Coronary artery (tissue), 2 donors: ENCODE measurements around the gene HMMR.
"Not testable (repeated sequence)": the region's sequence is repeated elsewhere in the genome, so short reads cannot be mapped to it uniquely, and the experiment has no call there.

Experiments
- DNase-seq: peaks from one replicate; pipeline ENCODE4 v3.0.0-alpha.2; 2017; ENCODE audit warnings: low spot score
- H3K27ac ChIP-seq, 2 donors: fragments of 200-600 bp; sonication (generic); one replicate each; pipeline ENCODE4 v1.5.1; 2016 to 2019
- H3K4me3 ChIP-seq: fragments of 200-600 bp; sonication (generic); 2 replicates; pipeline ENCODE4 v1.5.1; 2016; ENCODE audit warnings: mild to moderate bottlenecking, moderate library complexity
- TF ChIP-seq, protein P1 (sequence below): fragments of 200-600 bp; sonication (generic); IDR thresholded peaks from one replicate; pipeline ENCODE4 v1.5.1; 2019; ENCODE audit warnings: antibody characterized with exemption

The HMMR gene

DNA sequence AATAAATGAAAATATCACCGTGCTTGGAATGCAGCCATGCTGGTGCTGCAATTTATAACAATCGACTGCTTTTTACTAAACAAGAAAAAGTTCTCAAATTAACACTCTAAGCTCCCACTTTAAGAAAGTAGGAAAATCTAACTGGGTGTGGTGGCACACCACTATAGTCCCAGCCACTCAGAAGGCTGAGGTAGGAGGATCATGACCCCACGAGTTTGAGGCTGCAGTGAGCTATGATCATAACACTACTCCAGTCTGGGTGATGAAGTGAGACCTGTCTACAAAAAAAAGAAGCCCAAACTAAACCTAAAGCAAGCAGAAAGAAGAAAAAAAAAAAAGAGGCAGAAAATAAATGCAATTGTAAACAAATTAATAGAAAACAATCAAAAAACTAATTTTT lies 12.6 kb upstream of the HMMR start:
- DNase-seq = no peak
- Histone ChIP-seq H3K4me3 (no peak overlapping the region), H3K27ac (no peak overlapping the region)
- TF ChIP-seq, protein P1, sequence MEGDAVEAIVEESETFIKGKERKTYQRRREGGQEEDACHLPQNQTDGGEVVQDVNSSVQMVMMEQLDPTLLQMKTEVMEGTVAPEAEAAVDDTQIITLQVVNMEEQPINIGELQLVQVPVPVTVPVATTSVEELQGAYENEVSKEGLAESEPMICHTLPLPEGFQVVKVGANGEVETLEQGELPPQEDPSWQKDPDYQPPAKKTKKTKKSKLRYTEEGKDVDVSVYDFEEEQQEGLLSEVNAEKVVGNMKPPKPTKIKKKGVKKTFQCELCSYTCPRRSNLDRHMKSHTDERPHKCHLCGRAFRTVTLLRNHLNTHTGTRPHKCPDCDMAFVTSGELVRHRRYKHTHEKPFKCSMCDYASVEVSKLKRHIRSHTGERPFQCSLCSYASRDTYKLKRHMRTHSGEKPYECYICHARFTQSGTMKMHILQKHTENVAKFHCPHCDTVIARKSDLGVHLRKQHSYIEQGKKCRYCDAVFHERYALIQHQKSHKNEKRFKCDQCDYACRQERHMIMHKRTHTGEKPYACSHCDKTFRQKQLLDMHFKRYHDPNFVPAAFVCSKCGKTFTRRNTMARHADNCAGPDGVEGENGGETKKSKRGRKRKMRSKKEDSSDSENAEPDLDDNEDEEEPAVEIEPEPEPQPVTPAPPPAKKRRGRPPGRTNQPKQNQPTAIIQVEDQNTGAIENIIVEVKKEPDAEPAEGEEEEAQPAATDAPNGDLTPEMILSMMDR = no peak

DNA sequence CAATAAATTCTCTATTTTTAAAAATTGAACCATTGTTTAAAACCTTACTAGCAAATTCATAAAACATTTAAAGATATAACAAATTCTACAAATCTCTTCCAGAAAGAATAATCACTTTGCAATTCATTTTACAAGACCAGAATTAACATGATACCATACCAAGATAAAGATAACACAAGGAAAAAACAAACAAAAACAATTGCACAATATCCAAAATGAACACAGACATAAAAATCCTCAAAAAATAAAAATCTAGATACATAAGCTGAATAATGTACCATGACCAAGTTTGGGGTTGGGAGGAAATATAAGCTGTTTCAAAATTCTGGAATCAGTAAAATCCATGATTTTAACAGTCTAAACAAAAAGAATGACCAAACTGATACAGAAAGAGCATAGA lies 11.9 kb upstream of the HMMR start:
- H3K4me3 ChIP-seq = no peak overlapping the region
- no peak for DNase-seq
- TF ChIP-seq, protein P1 = no peak
- no peak overlapping the region for H3K27ac ChIP-seq

DNA sequence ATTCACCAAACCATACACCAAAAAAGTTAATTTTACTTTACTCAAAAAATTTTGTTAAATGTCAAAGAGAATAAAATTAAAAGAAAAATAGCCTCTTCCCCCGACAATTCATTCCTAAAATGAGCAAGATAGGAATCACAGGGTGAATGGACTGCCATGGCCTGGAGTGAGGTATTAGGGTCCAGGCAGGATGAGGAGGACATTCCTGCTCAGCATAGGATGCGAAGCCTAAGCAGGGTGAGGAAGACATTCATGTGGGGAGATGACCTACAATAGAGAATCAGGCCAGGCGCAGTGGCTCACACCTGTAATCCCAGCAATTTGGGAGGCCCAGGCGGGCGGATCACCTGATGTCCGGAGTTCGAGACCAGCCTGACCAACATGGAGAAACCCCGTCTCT lies 8.9 kb upstream of the HMMR start:
- H3K27ac ChIP-seq = no peak overlapping the region
- no peak for DNase-seq
- no peak overlapping the region for H3K4me3 ChIP-seq
- TF ChIP-seq, protein P1 = no peak

DNA sequence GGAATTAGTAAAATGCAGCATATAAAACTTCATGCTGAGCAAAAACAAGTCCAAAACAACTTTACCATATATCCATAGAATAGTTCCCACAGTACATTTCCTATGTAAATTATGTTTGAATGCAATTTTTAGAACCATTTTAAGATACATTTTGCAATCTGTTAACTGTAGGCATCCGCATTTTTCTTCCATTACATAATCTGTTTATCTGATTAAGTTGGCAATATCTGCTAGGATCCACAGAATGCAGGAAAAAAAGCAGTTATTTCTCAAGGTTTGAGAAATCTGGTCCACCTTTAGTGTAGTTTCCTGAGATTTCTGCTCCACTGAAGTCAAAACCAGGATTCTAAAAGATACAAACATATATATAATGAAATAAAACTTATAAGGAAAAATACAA lies 6.7 kb upstream of the HMMR start:
- DNase-seq = no peak
- no peak overlapping the region for H3K4me3 ChIP-seq
- TF ChIP-seq, protein P1 = no peak
- no peak overlapping the region for H3K27ac ChIP-seq

DNA sequence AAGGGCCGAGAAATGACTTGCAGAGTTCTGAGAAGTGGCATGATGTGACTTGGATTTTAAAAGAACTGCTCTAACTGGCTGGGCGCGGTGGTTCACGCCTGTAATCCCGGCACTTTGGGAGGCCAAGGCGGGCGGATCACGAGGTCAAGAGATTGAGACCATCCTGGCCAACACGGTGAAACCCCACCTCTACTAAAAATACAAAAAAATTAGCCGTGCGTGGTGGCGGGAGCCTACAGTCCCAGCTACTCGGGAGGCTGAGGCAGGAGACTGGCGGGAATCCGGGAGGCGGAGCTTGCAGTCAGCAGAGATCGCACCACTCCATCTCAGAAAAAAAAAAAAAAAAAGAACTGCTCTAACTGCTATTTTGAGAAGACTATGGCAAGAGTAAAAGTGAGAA lies 5.0 kb upstream of the HMMR start:
- not testable (repeated sequence) for DNase-seq, H3K27ac ChIP-seq, H3K4me3 ChIP-seq

DNA sequence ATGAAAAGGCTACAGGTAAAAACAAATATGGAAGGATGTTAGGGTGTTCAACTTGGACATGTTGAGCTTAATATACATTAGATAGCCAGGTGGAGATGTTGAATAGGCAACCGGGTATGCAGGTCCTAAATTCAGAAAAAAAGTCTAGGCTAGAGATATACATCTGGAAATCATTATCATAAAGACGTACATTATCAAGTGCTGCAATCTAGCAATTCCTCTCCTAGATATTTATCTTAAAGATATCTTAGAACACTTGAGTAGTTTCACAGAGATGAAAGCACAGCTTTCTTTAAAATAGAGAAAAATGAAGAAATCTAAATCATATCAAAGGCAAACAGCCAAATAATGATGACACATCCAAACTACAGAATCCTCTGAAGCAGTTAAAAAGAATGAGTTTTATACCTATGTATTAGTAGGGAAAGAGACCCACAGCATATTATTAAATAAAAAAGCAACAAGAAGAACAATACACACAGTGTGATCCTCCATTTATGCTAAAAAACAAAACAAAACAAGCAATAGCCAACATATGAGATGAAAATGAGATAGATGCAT lies 4.3 kb upstream of the HMMR start:
- no peak for DNase-seq
- H3K4me3 ChIP-seq = no peak overlapping the region
- H3K27ac ChIP-seq = no peak overlapping the region
- TF ChIP-seq, protein P1 = no peak

DNA sequence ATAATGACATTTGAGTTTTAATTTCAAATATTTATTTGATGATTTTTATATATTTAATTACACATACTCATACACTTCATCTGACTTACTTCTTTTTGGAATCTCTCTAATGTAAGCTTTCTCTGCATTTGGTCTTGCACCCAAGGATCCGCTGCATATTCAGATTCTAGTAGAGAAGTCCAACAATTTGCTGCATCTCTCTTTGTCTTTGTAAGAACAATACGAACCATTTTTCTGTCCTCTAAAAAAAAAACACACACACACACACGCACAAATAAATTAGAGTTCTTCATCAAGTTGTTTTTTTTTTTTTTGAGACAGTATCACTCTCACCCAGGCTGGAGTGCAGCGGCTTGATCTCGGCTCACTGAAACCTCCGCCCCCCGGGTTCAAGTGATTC lies 3.6 kb upstream of the HMMR start:
- DNase-seq = no peak
- TF ChIP-seq, protein P1 = no peak
- no peak overlapping the region for H3K4me3 ChIP-seq
- H3K27ac ChIP-seq = no peak overlapping the region
